ENCODE measurements around the gene KLK14.

KLK14 gene

GRCh38 chr19:51079481-51080110 is 3.1 kb downstream of the KLK14 start:
- no peak for TF ChIP-seq CTCF (IDR thresholded peaks at IDR 0.05; ENCODE audit: low read depth, low read length, missing control alignments)
- H3K4me3 ChIP-seq (ENCODE audit: low read depth, low read length), result no peak overlapping the region
- DNase-seq (ENCODE audit: low read depth), result no peak

- no peak overlapping the region for H3K4me3 ChIP-seq (ENCODE audit: low read depth, low read length)
- no peak for TF ChIP-seq CTCF (IDR thresholded peaks at IDR 0.05; ENCODE audit: low read depth, low read length, missing control alignments)
- no peak for DNase-seq (ENCODE audit: low read depth)
Measured at GRCh38 chr19:51078731-51079130, 4.0 kb downstream of the KLK14 start.

DNA sequence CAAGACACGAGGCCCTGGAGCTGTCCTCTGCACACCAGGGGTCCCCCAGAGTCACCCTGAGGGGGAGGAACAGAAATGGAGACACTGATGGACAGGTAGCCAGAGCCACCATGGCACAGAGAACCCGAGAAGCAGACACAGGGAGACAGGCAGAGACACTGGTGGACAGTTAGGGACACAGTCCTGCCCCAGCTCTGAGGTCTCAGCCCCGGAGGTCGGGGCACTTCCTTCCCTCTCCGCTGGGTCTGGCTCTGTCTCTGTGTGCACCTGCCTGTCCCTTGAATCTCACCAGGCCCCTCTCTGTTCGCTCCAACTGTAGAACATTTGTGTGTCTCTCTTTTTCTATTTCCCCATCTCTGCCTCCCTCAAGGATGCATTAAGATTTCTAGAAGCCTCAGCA is 4.6 kb downstream of the KLK14 start:
- TF ChIP-seq CTCF (IDR thresholded peaks at IDR 0.05; ENCODE audit: low read depth, low read length, missing control alignments), result no peak
- H3K4me3 ChIP-seq (ENCODE audit: low read depth, low read length), result no peak overlapping the region
- no peak for DNase-seq (ENCODE audit: low read depth)

DNA sequence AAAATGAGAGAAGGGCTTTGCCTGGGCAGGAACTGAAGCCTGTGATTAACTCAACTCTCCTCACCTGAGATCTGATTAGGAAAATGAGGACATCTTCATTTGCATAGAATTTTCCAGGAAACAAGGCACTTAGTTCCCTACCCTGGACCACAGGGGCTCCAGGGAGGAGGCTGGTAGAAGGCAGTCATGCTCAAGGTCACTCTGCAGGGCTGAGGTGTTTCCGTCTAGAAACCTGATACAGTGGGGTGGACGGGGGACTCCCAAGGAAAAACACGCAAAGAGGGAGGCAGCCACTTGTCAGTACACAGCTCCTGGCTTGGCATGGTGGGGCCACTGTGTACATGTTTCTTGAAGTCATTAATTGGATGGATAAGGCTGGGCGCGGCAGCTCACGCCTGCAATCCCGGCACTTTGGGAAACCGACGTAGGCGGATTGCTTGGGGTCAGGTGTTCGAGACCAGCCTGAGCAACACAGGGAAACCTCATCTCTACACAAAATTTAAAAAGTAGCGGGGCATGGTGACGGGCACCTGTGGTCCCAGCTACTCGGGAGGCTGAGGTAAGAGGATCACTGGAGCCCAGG is 6.0 kb downstream of the KLK14 start:
- DNase-seq (ENCODE audit: low read depth), result no peak
- no peak overlapping the region for H3K4me3 ChIP-seq (ENCODE audit: low read depth, low read length)
- TF ChIP-seq CTCF (IDR thresholded peaks at IDR 0.05; ENCODE audit: low read depth, low read length, missing control alignments), result no peak

GRCh38 chr19:51075998-51076397 is 6.7 kb downstream of the KLK14 start:
- no peak overlapping the region for H3K4me3 ChIP-seq (ENCODE audit: low read depth, low read length)
- DNase-seq (ENCODE audit: low read depth), result no peak
- TF ChIP-seq CTCF (IDR thresholded peaks at IDR 0.05; ENCODE audit: low read depth, low read length, missing control alignments), result no peak

GRCh38 chr19:51071095-51071405 is 11.6 kb downstream of the KLK14 start:
- no peak for DNase-seq (ENCODE audit: low read depth)
- TF ChIP-seq CTCF (IDR thresholded peaks at IDR 0.05; ENCODE audit: low read depth, low read length, missing control alignments), result no peak
- H3K4me3 ChIP-seq (ENCODE audit: low read depth, low read length), result no peak overlapping the region
